Trophoblast cell (in vitro differentiated cells and primary cell): Measurements from ENCODE around the gene WAPL.

Source experiments
- DNase-seq, 2 donors: peaks; one replicate each; pipeline ENCODE4 v3.0.0-alpha.2; 2016
- H2AFZ ChIP-seq: 2 replicates; pipeline ENCODE4 v1.6.1; 2013; ENCODE audit warnings: low read length, moderate library complexity, mild to moderate bottlenecking; ENCODE audit not compliant: insufficient read depth, poor library complexity
- H2AK5ac ChIP-seq: 2 replicates; pipeline ENCODE4 v1.6.1; 2013; ENCODE audit warnings: mild to moderate bottlenecking, low read length
- H2BK120ac ChIP-seq: 2 replicates; pipeline ENCODE4 v1.6.1; 2013; ENCODE audit warnings: low read length, mild to moderate bottlenecking, moderate library complexity; ENCODE audit not compliant: insufficient read depth, poor library complexity
- H2BK12ac ChIP-seq: 2 replicates; pipeline ENCODE4 v1.6.1; 2013; ENCODE audit warnings: mild to moderate bottlenecking, low read length, moderate library complexity
- H2BK5ac ChIP-seq: 2 replicates; pipeline ENCODE4 v1.6.1; 2013; ENCODE audit warnings: low read length, low read depth, moderate library complexity, mild to moderate bottlenecking; ENCODE audit not compliant: poor library complexity
- H3K14ac ChIP-seq: 2 replicates; pipeline ENCODE4 v1.6.1; 2013; ENCODE audit warnings: mild to moderate bottlenecking, low read length
- H3K18ac ChIP-seq: 2 replicates; pipeline ENCODE4 v1.6.1; 2013; ENCODE audit warnings: mild to moderate bottlenecking, low read length
- H3K23ac ChIP-seq: 2 replicates; pipeline ENCODE4 v1.6.1; 2013; ENCODE audit warnings: low read length
- H3K27ac ChIP-seq: 2 replicates; pipeline ENCODE4 v1.5.1; 2013; ENCODE audit warnings: low read depth, mild to moderate bottlenecking, inconsistent platforms, low read length, moderate library complexity
- H3K27me3 ChIP-seq: 2 replicates; pipeline ENCODE4 v1.6.1; 2013; ENCODE audit warnings: inconsistent platforms, mild to moderate bottlenecking, low read length, moderate library complexity; ENCODE audit not compliant: insufficient read depth
- H3K36me3 ChIP-seq, 2 experiments: 1 replicate in 1 of 2; 2 replicates in 1 of 2; pipeline ENCODE4 v1.6.1; 2013; ENCODE audit warnings: low read length in 2 of 2, mild to moderate bottlenecking in 2 of 2, moderate library complexity in 1 of 2; ENCODE audit not compliant: insufficient read depth in 2 of 2, control insufficient read depth in 1 of 2
- H3K4ac ChIP-seq: 2 replicates; pipeline ENCODE4 v1.6.1; 2013; ENCODE audit warnings: low read depth, mild to moderate bottlenecking, low read length, moderate library complexity
- H3K4me1 ChIP-seq, 2 experiments: 1 replicate in 1 of 2; 2 replicates in 1 of 2; pipeline ENCODE4 v1.6.1; 2013; ENCODE audit warnings: low read length in 2 of 2, mild to moderate bottlenecking in 2 of 2, moderate library complexity in 1 of 2; ENCODE audit not compliant: insufficient read depth in 2 of 2, control insufficient read depth in 1 of 2
- H3K4me2 ChIP-seq: 2 replicates; pipeline ENCODE4 v1.6.1; 2013; ENCODE audit warnings: inconsistent platforms, mild to moderate bottlenecking, low read length, moderate library complexity
- H3K4me3 ChIP-seq: 2 replicates; pipeline ENCODE4 v1.5.1; 2013; ENCODE audit warnings: mild to moderate bottlenecking, low read depth, low read length, inconsistent platforms
- H3K79me1 ChIP-seq: one replicate; pipeline ENCODE4 v1.6.1; 2013; ENCODE audit warnings: low read length
- H3K79me2 ChIP-seq: 2 replicates; pipeline ENCODE4 v1.6.1; 2013; ENCODE audit warnings: low read length, mild to moderate bottlenecking; ENCODE audit not compliant: control insufficient read depth, insufficient read depth, poor library complexity
- H3K9ac ChIP-seq: 2 replicates; pipeline ENCODE4 v1.6.1; 2013; ENCODE audit warnings: mild to moderate bottlenecking, low read length
- H3K9me3 ChIP-seq: 2 replicates; pipeline ENCODE4 v1.6.1; 2013; ENCODE audit warnings: low read depth, mild to moderate bottlenecking, control low read depth, inconsistent platforms, low read length; ENCODE audit not compliant: insufficient read depth
- H4K12ac ChIP-seq: 2 replicates; pipeline ENCODE4 v1.6.1; 2013; ENCODE audit warnings: low read depth, mild to moderate bottlenecking, low read length, moderate library complexity
- H4K8ac ChIP-seq: 2 replicates; pipeline ENCODE4 v1.6.1; 2013; ENCODE audit warnings: low read depth, mild to moderate bottlenecking, low read length, moderate library complexity
- H4K91ac ChIP-seq: one replicate; pipeline ENCODE4 v1.6.1; 2013; ENCODE audit warnings: low read depth, mild to moderate bottlenecking, low read length, moderate library complexity
- WGBS: extraction: QIAGEN DNeasy Blood & Tissue Kit; methylation state at CpG from one replicate; pipeline ENCODE4 v1.1.7; 2013; ENCODE audit warnings: missing lambda C conversion rate; ENCODE audit not compliant: insufficient read length, insufficient coverage; ENCODE audit errors: extremely low coverage; 5-methylcytosine and 5-hydroxymethylcytosine counted together

The WAPL gene

DNA sequence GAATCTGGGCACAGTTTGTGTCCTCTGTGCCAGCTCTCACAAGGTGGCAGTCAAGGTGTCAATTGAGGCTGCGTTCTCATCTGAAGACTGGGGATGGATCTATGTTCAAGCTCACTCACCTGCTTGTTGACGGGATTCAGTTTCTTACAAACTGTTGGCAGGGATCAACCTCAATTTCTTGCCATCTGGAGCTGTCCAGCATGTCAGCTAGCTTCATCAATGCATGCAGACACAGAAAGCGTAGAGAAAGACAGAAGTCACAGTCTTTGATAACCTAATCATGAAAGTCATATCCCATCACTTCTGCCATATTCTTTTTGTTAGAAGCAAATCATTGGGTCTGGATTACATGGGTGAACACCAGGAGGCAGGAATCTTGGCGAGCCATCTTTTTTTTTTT lies 32.0 kb upstream of the WAPL start:
- Histone ChIP-seq H3K4ac (no peak overlapping the region), H4K12ac (no peak overlapping the region), H3K27me3 (no peaks in the 10 kb centered on the region), H2BK5ac (no peak overlapping the region), H3K79me1 (no peaks in the 10 kb centered on the region), H4K91ac (no peak overlapping the region), H2BK12ac (no peak overlapping the region), H3K18ac (no peak overlapping the region), H2AK5ac (no peak overlapping the region), H4K8ac (no peak overlapping the region), H3K4me1 (no peaks in the 10 kb centered on the region), H2BK120ac (no peak overlapping the region), H3K27ac (no peak overlapping the region), H3K79me2 (no peaks in the 10 kb centered on the region), H3K23ac (no peak overlapping the region), H3K14ac (no peak overlapping the region), H2AFZ (no peak overlapping the region), H3K9ac (no peak overlapping the region), H3K4me3 (no peak overlapping the region), H3K9me3 (peaks cover 1% of the 10 kb centered on the region), H3K36me3 (no peaks in the 10 kb centered on the region), H3K4me2 (no peak overlapping the region)
- DNase-seq = no peak
- WGBS = no CpG with 5 or more reads among the region's 4 CpGs

DNA sequence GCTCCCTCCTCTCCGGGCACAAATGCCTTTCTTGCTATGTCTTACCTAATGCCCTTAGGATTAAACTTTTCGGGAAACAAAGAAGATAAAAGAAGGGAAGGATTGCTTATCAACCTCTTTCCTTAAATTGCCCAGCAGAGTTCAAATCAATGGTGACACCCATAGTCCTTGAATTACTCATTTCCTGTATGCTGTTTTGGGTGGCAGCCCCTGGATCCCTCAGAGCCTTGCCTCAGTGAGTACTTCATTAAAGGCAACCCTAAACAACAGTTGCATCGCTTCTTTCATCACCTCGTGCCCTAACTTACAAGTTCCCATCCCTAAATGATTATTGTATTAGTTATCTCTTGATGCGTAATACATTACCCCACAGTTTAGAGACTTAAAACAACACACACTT lies 31.6 kb upstream of the WAPL start:
- H2BK12ac ChIP-seq = no peak overlapping the region
- H3K36me3 ChIP-seq = no peaks in the 10 kb centered on the region
- H3K18ac ChIP-seq = no peak overlapping the region
- H3K27ac ChIP-seq = no peak overlapping the region
- H3K4me1 ChIP-seq = no peaks in the 10 kb centered on the region
- no peak overlapping the region for H3K4ac ChIP-seq
- H2AK5ac ChIP-seq = no peak overlapping the region
- H3K27me3 ChIP-seq = no peaks in the 10 kb centered on the region
- no peak overlapping the region for H4K12ac ChIP-seq
- H2BK120ac ChIP-seq = no peak overlapping the region
- no peak overlapping the region for H3K4me2 ChIP-seq
- no CpG with 5 or more reads among the region's 5 CpGs for WGBS
- H3K23ac ChIP-seq = no peak overlapping the region
- H3K4me3 ChIP-seq = no peak overlapping the region
- no peaks in the 10 kb centered on the region for H3K79me1 ChIP-seq
- H4K8ac ChIP-seq = no peak overlapping the region
- no peak overlapping the region for H2AFZ ChIP-seq
- H4K91ac ChIP-seq = no peak overlapping the region
- no peak overlapping the region for H3K9ac ChIP-seq
- no peak for DNase-seq
- no peak overlapping the region for H3K14ac ChIP-seq
- peaks cover 2% of the 10 kb centered on the region for H3K9me3 ChIP-seq
- no peak overlapping the region for H2BK5ac ChIP-seq
- no peaks in the 10 kb centered on the region for H3K79me2 ChIP-seq

DNA sequence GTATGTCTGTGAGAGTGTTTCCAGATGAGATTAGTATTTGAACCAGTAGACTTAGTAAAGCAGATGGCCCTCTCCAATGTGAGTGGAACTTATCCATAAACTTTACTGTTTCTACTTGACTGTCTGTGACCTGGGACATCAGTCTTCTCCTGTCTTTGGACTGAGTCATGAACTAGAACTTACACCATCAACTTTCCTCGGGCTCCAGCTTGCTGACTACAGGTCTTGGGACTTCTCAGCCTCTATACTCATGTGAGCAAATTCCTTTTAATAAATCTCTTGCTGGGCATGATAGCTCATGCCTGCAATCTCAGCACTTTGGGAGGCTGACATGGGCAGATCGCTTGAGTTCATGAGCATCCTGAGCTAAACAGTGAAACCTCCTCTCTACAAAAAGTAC lies 25.7 kb upstream of the WAPL start:
- H4K8ac ChIP-seq = no peak overlapping the region
- no peak overlapping the region for H3K23ac ChIP-seq
- no peak overlapping the region for H4K12ac ChIP-seq
- H2AK5ac ChIP-seq = no peak overlapping the region
- no peak for DNase-seq
- no peaks in the 10 kb centered on the region for H3K36me3 ChIP-seq
- no peak overlapping the region for H3K4me2 ChIP-seq
- H3K18ac ChIP-seq = no peak overlapping the region
- no peak overlapping the region for H3K27ac ChIP-seq
- no peak overlapping the region for H2BK12ac ChIP-seq
- H3K14ac ChIP-seq = no peak overlapping the region
- H3K27me3 ChIP-seq = no peaks in the 10 kb centered on the region
- no peak overlapping the region for H4K91ac ChIP-seq
- H2BK5ac ChIP-seq = no peak overlapping the region
- no peak overlapping the region for H2AFZ ChIP-seq
- H3K9ac ChIP-seq = no peak overlapping the region
- H3K79me2 ChIP-seq = no peaks in the 10 kb centered on the region
- H3K4ac ChIP-seq = no peak overlapping the region
- no peak overlapping the region for H3K4me3 ChIP-seq
- H3K4me1 ChIP-seq = no peaks in the 10 kb centered on the region
- H3K9me3 ChIP-seq = peaks cover 2% of the 10 kb centered on the region
- H3K79me1 ChIP-seq = no peaks in the 10 kb centered on the region
- H2BK120ac ChIP-seq = no peak overlapping the region
- no CpG with 5 or more reads among the region's 2 CpGs for WGBS

DNA sequence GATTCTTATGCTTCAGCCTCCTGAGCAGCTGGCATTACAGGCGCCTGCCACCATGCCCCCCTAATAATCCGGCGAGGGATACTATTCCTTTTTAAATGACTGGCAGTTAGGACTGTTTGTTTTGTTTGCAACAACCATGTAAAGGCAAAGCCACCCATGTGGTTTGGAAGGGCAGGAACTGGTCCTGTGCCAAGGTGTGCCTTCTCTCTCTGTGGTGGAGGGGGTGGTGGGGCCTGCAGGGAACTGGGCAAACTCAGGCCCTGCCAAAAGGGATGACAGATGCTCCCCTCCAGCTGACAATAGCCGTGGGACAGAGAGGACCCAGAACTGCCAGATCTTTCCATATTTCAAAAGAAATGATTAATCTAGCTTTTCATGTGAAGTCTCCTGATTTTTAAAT lies 23.5 kb upstream of the WAPL start:
- Histone ChIP-seq H3K23ac (no peak overlapping the region), H2AFZ (no peak overlapping the region), H3K9ac (no peak overlapping the region), H4K12ac (no peak overlapping the region), H4K91ac (no peak overlapping the region), H3K4me3 (no peak overlapping the region), H3K27ac (no peak overlapping the region), H3K27me3 (no peaks in the 10 kb centered on the region), H3K79me1 (no peaks in the 10 kb centered on the region), H2BK12ac (no peak overlapping the region), H2BK120ac (no peak overlapping the region), H4K8ac (no peak overlapping the region), H3K79me2 (no peaks in the 10 kb centered on the region), H3K14ac (no peak overlapping the region), H3K36me3 (no peaks in the 10 kb centered on the region), H3K4me1 (no peaks in the 10 kb centered on the region), H3K9me3 (peaks cover 2% of the 10 kb centered on the region), H2BK5ac (no peak overlapping the region), H3K18ac (no peak overlapping the region), H3K4ac (no peak overlapping the region), H3K4me2 (no peak overlapping the region), H2AK5ac (no peak overlapping the region)
- DNase-seq = no peak
- WGBS = no CpG with 5 or more reads among the region's 4 CpGs
